Stimulated activated CD8-positive, alpha-beta memory T cell treated with anti-CD3 and anti-CD28 coated beads, Interleukin-7, amount 100 ng/mL, for 4 hours (primary cell): ENCODE data around the gene SEH1L.

Source experiments
- DNase-seq, 2 donors: peaks; one replicate each; pipeline ENCODE4 v3.0.0-alpha.2; 2020; ENCODE audit warnings: low read depth in 2 of 2

SEH1L gene

GRCh38 chr18:13036622-13037320 lies 89.0 kb downstream of the SEH1L start:
- DNase-seq = no peak
